NCI-H524 (cell line): Measurements from ENCODE around the gene ADM.
A peak's percentile ranks its signal among the peaks of the same experiment; 100 is the strongest.

Source experiments
- DNase-seq, 2 experiments: peaks; one replicate each; lab custom pipeline; 2025; lab: John Stamatoyannopoulos, UW

ADM gene

DNA sequence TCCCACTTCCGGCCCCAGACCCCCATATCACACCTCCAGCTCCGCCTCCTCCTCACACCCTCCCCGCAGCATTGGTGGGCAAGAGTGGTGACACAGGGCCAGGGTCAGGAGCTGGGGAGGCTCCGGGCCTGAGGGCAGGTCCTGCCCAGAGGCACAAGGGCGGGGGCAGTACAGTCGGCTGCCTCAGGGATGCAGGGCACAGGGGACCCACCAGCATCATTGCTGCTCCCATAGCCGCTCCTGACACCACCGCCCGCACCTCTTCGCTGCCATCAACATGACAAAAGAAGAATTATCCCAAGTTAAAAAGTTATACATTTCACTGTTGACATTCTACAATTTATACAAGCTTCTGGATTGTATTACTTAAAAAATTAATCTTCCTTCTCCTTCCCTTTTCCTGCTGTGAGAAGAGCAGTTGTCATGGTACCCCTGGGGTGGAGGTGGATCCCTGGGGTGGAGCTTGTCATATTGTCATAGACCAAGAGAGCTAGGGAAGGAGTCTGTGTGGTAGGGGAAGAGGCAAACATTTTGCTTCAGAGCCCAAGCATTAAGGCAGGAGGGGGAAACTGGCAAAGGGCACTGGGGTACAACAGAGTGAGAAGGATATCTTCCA, 15.0 kb upstream of the ADM start:
- no peak for DNase-seq

- no peak for DNase-seq
Observed at GRCh38 chr11:10291801-10292638, 12.9 kb upstream of the ADM start.

- peak in 1 of 2 experiments; percentile 76 for DNase-seq
Observed at GRCh38 chr11:10293423-10294289, 11.2 kb upstream of the ADM start, which contains the start of gene SBF2. TSS of gene SBF2 (minus strand) at chr11:10294219. CDS start at chr11:10294069, 150 bp downstream.

GRCh38 chr11:10294290-10294953, 10.5 kb upstream of the ADM start:
- peak; percentile 15 to 65 for DNase-seq

- no peak for DNase-seq
Observed at GRCh38 chr11:10295064-10295901, 9.6 kb upstream of the ADM start.

- DNase-seq = no peak
Observed at GRCh38 chr11:10298342-10298741, 6.5 kb upstream of the ADM start.

DNA sequence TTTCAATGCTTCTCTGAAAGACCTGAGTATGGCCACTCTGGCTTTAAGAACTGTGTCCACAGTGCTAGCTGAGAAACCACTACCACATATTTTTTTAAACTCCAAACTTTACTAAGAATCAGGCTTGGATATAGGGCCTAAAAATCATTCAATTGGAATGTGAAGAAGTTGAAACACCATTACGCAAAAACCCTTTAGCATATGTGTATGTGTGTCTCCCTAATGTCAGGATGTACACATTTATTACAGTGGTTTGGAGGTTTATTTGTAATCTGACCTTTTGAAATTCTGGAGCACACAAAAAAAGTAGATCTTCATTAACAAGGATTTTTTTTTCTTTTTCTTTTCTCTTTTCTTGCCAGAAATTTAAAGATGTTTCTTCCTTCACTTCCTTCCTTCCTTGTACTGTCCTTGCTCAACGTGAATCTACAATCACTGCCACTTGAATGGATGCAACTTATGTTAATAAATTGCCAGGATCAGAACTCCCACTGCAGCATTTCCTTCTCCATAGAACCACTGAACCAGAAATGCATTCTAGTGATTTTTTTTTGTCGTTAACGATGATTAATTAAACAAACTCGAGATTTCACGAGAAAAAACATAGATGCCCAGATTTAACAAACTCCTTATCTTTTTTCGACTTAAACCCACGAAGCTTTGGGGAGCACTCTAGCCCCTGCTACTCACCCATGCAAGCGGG, 3.1 kb upstream of the ADM start:
- DNase-seq = no peak

DNA sequence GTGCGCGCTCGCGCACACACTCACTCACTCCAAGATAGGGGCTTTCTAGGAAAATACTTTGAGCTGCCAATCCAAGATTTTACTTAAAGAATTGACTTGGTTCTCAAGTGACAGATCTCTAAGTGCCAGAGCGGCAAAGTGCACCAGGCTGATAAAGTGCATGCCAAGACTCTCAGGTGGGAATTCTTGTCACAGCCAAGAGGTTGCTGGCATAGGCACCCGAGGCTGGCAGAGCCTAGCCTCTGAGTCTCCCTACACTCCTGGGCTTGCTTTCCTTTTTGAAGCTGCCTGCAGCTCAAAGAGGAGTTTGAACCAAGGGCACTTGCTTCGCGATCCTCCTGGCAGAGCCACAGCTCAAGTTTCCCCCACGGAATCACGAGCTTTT, 2.5 kb upstream of the ADM start:
- DNase-seq = no peak

DNA sequence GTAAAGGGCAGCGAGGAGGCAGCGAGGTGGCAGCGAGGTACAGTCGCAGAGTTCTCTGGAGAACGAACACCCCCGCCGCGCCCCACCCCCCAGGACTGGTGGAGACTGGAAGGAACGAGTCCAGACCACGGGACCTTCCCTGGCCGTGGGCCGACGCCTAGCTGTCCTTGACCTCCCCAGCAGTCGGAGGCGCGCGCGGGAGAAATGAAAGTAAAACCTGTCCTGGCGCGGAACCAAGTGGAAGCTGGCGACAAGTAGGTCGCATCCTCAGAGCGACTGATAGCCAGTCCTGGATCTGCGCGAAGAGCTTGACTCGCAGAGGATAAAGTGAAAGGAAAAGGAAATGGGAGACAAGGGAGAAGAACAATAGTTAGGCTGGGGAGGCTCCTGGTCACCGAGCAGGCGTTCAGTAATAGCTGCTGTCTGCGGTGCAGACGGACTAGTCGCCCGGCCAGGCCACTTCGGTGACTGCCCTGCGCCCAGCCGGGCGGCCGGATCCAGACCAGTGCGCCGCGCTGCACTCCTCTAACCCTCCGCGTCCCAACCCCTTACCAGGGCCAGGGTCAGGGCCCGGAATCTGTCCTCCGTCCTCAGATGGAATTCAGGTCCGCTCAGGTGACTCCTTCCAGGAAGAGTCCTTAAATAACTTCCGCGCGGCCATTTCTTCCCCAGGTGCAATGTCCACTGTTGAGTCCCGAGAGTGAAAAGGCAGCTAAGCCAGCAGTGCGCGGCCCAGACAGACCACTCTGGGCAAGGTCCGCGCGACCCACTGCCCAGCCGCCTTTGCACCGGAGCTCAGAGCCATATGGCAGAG, 1.9 kb upstream of the ADM start:
- peak; percentile 38 to 58 for DNase-seq

GRCh38 chr11:10303558-10304363, 1.1 kb upstream of the ADM start:
- peak; percentile 18 to 55 for DNase-seq

DNA sequence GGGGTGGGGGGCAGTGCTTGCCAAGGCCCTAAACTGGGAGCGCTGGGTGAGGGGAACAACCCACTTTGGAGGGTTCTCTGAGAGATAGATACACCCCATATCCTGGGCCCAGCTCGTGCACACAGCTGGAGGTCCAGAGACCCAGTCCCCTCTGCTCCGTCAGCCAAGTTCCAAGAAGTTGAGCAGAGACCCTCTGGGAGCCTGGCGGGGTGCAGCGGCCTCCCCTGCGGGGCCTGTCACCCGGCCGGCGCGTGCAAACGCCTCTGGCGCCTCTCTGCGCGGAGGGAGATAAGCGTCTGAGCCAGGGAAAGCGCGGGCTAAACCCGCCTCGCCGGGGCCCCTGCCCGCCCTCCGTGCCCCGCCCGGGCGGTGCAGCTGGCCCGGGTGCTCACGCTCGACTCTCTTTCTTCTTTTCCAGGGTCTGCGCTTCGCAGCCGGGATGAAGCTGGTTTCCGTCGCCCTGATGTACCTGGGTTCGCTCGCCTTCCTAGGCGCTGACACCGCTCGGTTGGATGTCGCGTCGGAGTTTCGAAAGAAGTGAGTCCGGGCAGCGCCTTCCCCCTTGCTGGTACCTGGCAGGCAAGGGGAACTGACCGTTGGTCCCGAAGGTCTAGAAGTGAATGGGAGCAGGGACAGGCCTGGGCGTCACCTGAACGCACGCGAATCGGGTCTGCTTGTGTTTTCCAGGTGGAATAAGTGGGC, 540 bp downstream of the ADM start:
- DNase-seq = peak; percentile 31 to 54

DNA sequence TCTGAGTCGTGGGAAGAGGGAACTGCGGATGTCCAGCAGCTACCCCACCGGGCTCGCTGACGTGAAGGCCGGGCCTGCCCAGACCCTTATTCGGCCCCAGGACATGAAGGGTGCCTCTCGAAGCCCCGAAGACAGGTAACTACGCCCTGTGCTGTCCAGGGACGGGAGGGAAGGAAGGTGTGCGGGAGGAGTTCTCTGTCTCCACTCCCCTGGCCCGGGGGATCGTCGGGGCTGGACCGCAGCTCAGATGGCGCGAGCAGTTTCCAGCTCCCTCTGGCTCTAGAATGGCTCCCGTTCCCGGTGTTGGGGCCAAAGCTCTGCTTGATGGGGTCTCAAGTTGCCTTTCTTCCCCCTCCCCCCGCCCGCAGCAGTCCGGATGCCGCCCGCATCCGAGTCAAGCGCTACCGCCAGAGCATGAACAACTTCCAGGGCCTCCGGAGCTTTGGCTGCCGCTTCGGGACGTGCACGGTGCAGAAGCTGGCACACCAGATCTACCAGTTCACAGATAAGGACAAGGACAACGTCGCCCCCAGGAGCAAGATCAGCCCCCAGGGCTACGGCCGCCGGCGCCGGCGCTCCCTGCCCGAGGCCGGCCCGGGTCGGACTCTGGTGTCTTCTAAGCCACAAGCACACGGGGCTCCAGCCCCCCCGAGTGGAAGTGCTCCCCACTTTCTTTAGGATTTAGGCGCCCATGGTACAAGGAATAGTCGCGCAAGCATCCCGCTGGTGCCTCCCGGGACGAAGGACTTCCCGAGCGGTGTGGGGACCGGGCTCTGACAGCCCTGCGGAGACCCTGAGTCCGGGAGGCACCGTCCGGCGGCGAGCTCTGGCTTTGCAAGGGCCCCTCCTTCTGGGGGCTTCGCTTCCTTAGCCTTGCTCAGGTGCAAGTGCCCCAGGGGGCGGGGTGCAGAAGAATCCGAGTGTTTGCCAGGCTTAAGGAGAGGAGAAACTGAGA, 1.4 kb downstream of the ADM start:
- peak; percentile 28 to 37 for DNase-seq

DNA sequence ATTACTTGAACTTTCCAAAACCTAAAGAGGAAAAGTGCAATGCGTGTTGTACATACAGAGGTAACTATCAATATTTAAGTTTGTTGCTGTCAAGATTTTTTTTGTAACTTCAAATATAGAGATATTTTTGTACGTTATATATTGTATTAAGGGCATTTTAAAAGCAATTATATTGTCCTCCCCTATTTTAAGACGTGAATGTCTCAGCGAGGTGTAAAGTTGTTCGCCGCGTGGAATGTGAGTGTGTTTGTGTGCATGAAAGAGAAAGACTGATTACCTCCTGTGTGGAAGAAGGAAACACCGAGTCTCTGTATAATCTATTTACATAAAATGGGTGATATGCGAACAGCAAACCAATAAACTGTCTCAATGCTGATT, 2.1 kb downstream of the ADM start:
- DNase-seq = no peak

DNA sequence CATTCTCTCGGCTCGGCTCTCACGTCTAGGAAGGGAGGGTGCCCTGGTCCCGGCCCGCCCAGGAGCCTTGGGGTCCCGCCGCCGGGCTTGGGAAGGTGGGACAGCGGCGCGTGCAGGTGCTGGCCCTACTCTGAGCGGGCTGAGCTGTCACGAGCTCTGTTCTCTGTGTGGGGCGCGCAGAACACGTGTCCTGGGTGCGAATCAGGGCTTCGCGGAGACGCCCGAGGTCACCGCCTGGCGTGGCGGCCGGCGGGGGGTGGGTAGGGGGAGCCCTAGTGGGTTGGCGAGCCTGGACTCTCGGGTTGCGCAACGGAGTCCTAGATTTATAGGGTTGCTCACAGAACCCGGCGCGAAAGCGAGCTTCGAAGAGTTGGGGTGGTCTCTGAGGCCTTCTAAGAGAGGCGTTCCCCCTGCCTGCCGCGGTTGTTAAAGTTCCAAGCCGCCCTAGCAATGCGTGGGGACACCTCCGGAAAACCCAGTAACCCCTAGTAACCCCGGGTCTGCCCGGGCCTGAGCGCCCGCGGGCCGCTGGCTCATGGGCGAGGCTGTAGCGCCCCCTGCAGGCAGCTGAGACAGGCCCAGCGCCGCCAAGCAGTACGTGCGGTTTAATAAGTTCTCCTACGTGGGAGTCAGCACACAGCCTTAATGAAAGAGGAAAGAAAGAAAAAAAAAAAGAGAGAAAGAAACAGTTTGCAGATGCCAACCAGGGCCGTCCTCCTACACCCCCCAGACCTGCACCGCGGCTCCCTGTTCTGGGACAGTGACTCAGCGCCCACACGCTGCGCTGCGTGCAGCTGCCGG, 2.7 kb downstream of the ADM start:
- peak; percentile 8 to 78 for DNase-seq

- peak in 1 of 2 experiments; percentile 23 for DNase-seq
Observed at GRCh38 chr11:10308201-10308954, 3.5 kb downstream of the ADM start.
